Mammary epithelial cell (primary cell): Measurements from ENCODE around the gene C2orf81.
"Not testable (repeated sequence)": the region's sequence is repeated elsewhere in the genome, so short reads cannot be mapped to it uniquely, and the experiment has no call there.

ENCODE experiments used
- CTCF ChIP-seq, 2 donors: IDR thresholded peaks in 1 of 2; conservative IDR thresholded peaks in 1 of 2; 2 replicates each; pipeline ENCODE4 v1.5.1; 2011 to 2012; ENCODE audit warnings: inconsistent platforms in 2 of 2, low read length in 2 of 2, mild to moderate bottlenecking in 2 of 2, control low read depth in 1 of 2, low read depth in 1 of 2; ENCODE audit not compliant: insufficient read depth in 1 of 2; ENCODE audit errors: extremely low read depth in 1 of 2
- EZH2 ChIP-seq: IDR thresholded peaks from 2 replicates; pipeline ENCODE4 v1.6.1; 2012; ENCODE audit warnings: low read length, inconsistent platforms, borderline replicate concordance

- not testable (repeated sequence) for TF ChIP-seq CTCF (conservative IDR thresholded peaks at IDR 0.05 in 1 of 2, IDR thresholded peaks at IDR 0.05 in 1 of 2; ENCODE audit: extremely low read depth in 1 of 2, insufficient read depth in 1 of 2, low read depth in 1 of 2, low read length in 2 of 2); EZH2
Measured at GRCh38 chr2:74442483-74443297, 21.3 kb upstream of the C2orf81 start.
